Uterus (tissue), 2 donors: ENCODE measurements around the gene SET.

Experiments used
- CTCF ChIP-seq, 4 experiments: fragments of 200-600 bp in 2 of 4; fragments of 450-650 bp in 2 of 4; sonication (generic) in 2 of 4; IDR thresholded peaks; one replicate each; pipeline ENCODE4 v1.5.1; 2016 to 2019; ENCODE audit warnings: antibody characterized with exemption in 4 of 4, mild to moderate bottlenecking in 2 of 4, moderate library complexity in 1 of 4
- POLR2A ChIP-seq, 2 donors: fragments of 450-650 bp; IDR thresholded peaks; one replicate each; pipeline ENCODE4 v1.6.1; 2016; ENCODE audit warnings: antibody characterized with exemption in 2 of 2, mild to moderate bottlenecking in 1 of 2, moderate library complexity in 1 of 2

- TF ChIP-seq CTCF (IDR thresholded peaks at IDR 0.05): no peak
- TF ChIP-seq POLR2A (IDR thresholded peaks at IDR 0.05): no peak
Observed at GRCh38 chr9:128723352-128723865, 34.4 kb downstream of the SET start.
